NK-92 (cell line): Measurements from ENCODE around the gene CYP21A2.
"Not testable (repeated sequence)": the region's sequence is repeated elsewhere in the genome, so short reads cannot be mapped to it uniquely, and the experiment has no call there.

Experiments
- DNase-seq: peaks from one replicate; lab custom pipeline; 2025; ENCODE audit not compliant: unreplicated experiment; lab: John Stamatoyannopoulos, UW

The CYP21A2 gene

GRCh38 chr6:32029553-32029952 is 8.7 kb upstream of the CYP21A2 start:
- DNase-seq, result not testable (repeated sequence)

DNA sequence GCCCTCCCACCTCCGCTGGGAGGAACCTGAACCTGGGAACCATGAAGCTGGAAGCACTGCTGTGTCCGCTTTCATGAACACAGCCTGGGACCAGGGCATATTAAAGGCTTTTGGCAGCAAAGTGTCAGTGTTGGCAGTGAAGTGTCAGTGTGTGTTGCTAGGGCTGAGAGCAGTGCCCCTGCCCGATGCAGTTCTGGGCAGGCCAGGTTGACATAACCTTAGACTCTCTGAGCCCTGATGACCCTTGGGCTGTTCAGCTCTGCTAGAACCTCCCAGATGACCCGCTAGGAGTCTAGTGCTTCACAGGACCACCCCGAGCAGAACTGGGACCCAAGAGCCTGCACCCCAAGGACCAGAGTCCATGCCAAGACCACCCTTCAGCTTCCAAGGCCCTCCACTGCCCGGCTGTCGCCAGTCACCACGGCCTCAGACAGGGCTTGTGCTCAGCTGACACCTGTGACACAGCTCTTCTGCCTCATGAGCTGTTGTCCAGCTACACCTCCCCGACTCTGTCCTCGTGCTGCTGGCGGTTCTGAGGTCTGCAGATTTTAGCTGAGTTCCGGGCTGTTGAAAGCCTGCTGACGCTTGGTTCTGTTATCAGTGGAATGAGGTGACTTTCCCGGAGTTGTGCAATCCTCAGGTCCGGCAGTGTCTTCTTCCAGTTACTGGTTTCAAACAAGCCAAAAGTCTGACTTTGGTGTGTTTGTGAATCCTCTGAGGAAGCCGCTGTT is 2.8 kb upstream of the CYP21A2 start:
- DNase-seq, result not testable (repeated sequence)

DNA sequence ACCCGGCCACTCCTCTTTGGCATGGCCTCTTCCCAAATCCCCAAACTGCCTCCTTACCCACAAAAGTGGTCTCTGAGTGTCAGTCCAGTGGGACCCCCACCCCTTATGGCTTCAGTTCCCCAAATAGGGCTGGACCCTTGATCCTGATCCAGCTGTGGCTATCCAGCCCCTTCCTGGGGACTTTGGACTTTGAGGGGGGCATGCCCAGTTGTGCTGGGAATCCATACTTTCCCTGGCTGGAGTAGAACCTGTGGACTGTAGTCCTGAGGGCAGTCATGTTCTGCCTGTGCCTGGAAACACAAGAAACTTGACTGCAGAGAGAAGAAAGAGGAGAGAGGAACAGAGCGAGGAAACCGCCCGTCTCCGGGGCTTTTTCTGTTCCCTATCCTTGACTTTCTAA is 1.1 kb upstream of the CYP21A2 start:
- not testable (repeated sequence) for DNase-seq

DNA sequence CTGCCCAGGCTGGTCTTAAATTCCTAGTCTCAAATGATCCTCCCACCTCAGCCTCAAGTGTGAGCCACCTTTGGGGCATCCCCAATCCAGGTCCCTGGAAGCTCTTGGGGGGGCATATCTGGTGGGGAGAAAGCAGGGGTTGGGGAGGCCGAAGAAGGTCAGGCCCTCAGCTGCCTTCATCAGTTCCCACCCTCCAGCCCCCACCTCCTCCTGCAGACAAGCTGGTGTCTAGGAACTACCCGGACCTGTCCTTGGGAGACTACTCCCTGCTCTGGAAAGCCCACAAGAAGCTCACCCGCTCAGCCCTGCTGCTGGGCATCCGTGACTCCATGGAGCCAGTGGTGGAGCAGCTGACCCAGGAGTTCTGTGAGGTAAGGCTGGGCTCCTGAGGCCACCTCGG is 663 bp downstream of the CYP21A2 start:
- not testable (repeated sequence) for DNase-seq

DNA sequence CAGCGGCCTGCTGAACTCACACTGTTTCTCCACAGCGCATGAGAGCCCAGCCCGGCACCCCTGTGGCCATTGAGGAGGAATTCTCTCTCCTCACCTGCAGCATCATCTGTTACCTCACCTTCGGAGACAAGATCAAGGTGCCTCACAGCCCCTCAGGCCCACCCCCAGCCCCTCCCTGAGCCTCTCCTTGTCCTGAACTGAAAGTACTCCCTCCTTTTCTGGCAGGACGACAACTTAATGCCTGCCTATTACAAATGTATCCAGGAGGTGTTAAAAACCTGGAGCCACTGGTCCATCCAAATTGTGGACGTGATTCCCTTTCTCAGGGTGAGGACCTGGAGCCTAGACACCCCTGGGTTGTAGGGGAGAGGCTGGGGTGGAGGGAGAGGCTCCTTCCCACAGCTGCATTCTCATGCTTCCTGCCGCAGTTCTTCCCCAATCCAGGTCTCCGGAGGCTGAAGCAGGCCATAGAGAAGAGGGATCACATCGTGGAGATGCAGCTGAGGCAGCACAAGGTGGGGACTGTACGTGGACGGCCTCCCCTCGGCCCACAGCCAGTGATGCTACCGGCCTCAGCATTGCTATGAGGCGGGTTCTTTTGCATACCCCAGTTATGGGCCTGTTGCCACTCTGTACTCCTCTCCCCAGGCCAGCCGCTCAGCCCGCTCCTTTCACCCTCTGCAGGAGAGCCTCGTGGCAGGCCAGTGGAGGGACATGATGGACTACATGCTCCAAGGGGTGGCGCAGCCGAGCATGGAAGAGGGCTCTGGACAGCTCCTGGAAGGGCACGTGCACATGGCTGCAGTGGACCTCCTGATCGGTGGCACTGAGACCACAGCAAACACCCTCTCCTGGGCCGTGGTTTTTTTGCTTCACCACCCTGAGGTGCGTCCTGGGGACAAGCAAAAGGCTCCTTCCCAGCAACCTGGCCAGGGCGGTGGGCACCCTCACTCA is 1.4 kb downstream of the CYP21A2 start:
- DNase-seq, result not testable (repeated sequence)

DNA sequence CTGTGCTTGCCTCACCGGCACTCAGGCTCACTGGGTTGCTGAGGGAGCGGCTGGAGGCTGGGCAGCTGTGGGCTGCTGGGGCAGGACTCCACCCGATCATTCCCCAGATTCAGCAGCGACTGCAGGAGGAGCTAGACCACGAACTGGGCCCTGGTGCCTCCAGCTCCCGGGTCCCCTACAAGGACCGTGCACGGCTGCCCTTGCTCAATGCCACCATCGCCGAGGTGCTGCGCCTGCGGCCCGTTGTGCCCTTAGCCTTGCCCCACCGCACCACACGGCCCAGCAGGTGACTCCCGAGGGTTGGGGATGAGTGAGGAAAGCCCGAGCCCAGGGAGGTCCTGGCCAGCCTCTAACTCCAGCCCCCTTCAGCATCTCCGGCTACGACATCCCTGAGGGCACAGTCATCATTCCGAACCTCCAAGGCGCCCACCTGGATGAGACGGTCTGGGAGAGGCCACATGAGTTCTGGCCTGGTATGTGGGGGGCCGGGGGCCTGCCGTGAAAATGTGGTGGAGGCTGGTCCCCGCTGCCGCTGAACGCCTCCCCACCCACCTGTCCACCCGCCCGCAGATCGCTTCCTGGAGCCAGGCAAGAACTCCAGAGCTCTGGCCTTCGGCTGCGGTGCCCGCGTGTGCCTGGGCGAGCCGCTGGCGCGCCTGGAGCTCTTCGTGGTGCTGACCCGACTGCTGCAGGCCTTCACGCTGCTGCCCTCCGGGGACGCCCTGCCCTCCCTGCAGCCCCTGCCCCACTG is 2.3 kb downstream of the CYP21A2 start:
- not testable (repeated sequence) for DNase-seq

GRCh38 chr6:32041050-32041321 is 2.8 kb downstream of the CYP21A2 start:
- DNase-seq, result not testable (repeated sequence)

- not testable (repeated sequence) for DNase-seq
Measured at GRCh38 chr6:32041385-32041784, 3.2 kb downstream of the CYP21A2 start.

DNA sequence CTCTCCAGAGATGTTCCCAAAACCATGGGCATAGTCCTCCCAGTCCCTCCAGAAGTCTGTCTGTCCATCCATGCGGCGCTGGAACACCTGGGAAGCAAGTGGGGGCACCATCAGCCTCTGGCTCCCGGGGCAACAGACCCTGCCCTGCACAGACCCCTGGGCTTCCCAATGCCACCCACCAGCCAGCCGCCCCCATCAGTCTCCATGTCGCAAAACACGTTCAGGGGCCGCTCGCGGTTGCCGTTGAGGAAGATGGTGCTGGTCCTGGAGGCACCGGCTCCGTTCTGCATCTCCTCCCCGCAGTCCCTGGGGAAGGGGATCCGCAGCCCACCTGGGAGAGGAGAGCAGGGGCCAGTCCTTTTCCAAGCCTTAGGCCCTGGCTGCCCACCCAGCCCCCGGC is 4.1 kb downstream of the CYP21A2 start:
- DNase-seq, result not testable (repeated sequence)

DNA sequence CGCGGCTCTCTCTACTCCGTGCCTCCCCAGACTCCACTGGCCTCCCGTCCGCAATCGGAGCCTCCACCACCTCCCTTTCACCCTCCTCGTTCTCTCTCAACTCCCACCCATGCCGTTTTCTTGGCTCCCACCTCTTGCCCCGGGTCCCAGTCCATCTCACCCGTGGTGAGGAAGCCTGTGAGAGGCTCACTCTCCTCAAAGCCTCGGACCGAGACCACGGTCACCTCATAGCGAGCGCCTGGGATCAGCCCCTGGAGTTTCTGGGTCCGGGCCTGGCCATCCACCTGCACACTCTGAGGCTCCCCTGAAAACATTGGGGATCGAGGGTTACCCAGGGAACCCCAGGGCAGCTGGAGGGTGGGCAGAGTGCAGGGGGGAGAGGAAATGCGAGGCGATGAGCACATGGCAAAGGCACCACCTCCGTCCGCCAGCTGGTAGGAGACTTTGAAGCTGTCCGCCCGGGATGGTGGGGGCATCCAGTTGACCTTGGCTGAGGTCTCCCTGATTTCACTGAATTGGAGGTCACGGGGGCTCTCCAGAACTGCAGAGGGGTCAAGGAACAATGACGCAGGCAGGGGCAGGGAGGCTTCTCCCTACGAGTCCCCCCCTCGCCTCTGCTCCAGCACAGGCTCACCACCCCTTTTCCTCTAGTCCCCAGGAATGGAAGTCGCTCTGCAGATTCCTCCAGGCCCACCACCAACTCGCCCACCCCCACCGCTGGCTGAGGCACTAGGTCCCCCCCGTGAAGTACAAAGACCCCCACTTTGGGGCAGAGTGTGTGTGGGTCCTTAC is 5.6 kb downstream of the CYP21A2 start:
- DNase-seq, result not testable (repeated sequence)

DNA sequence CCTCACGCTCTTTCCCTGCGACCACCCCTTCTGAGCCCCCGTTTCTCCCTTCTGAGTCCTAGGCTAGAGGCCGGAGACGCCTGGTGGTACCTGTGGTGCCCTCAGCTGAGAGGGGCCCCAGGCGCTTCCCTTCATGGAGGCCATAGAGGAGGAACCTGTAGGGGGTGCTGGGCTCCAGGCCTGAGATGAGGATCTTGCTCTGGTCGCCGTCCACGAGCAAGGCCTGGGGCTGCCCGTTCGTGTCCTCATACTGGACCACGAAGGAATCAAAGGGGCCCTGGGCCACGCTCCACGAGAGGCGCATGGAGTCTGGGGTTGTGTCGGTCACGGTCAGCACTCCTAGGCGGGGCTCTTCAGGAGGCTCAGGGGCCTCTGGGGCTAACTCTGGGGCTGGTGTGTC is 6.7 kb downstream of the CYP21A2 start:
- DNase-seq, result not testable (repeated sequence)

- DNase-seq, result no peak
Measured at GRCh38 chr6:32045811-32046449, 7.7 kb downstream of the CYP21A2 start.

- no peak for DNase-seq
Measured at GRCh38 chr6:32046450-32047083, 8.4 kb downstream of the CYP21A2 start.

- DNase-seq, result no peak
Measured at GRCh38 chr6:32047084-32047478, 8.9 kb downstream of the CYP21A2 start.

GRCh38 chr6:32047539-32047854 is 9.3 kb downstream of the CYP21A2 start:
- no peak for DNase-seq

- DNase-seq, result no peak
Measured at GRCh38 chr6:32047855-32048766, 9.9 kb downstream of the CYP21A2 start.

GRCh38 chr6:32049149-32049548 is 10.9 kb downstream of the CYP21A2 start:
- DNase-seq, result not testable (repeated sequence)

- DNase-seq, result not testable (repeated sequence)
Measured at GRCh38 chr6:32049736-32050135, 11.5 kb downstream of the CYP21A2 start.

GRCh38 chr6:32050562-32050961 is 12.3 kb downstream of the CYP21A2 start:
- DNase-seq, result no peak
